HEK293T (cell line): ENCODE results near the gene CBARP.

ENCODE experiments used
- NFRKB ChIP-seq: fragments of 450-650 bp; IDR thresholded peaks from 2 replicates; pipeline ENCODE4 v1.6.1; 2016; ENCODE audit warnings: mild to moderate bottlenecking, moderate library complexity
- SP1 ChIP-seq: fragments of 450-650 bp; IDR thresholded peaks from 2 replicates; pipeline ENCODE4 v1.6.1; 2017

DNA sequence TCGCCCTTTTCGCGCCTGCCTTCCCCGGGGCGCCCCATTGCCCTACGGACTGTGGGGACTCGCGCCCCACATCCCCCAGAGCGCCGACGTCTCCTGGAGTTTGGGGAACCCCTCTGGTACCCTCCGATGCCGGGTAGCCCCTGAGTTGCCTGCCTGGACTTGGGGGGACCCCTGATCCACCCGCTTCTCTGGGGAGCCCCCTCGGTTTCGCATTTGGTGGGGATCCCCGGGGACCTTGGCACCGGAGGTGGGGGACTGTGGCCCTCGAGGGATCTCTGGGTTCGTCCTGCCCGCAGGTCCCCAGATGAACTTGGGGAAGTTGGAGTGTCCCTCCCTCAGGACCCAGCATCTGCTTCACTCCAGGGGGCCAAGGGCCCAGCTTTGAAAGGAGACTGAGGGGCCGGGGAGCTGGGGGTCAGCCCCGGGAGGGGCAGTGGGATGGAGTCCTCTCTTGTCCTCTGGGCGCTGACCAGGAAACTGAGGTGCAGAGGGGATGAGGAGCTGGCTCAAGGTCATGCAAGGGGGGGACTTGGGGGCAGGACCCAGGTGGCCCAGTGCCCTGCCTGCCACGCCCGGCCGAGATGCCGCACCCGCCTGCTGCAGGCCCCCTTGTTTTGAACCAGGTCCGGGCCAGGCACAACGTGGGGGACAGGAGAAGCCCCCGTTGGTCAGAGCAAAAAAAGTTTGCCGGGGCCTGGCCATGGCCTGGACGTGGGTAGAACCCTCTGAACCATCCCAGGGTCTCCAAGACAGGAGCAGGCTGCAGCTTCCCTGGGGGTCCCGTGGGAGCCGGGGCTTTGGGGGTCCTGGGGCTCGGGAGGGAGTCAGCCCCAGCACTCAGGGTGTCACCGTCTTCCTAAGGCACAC, 48.9 kb upstream of the CBARP start:
- TF ChIP-seq NFRKB (no peak), SP1 (no peak)
